ENCODE results near the gene MKS1. TPM values are rescaled to one million over a fixed set of nuclear protein-coding genes. Genes with fewer than 3 reads are reported as not detected.
A peak's percentile ranks its signal among the peaks of the same experiment; 100 is the strongest.

The MKS1 gene
- total and polyA plus RNA-seq, 2 of the 8 experiments (the other 6 are each of a cell fraction or from before 2014, with no cell fraction given): 12.0 to 21.7 TPM

GRCh38 chr17:58268326-58268725 is 49.3 kb upstream of the MKS1 start:
- H3K14ac ChIP-seq (ENCODE audit: insufficient read length): no peak overlapping the region
- no peak overlapping the region for H2AFZ ChIP-seq (ENCODE audit: low read length)
- ChIA-PET POLR2A (ENCODE audit: partially characterized antibody) (no interaction called here), CTCF (ENCODE audit: partially characterized antibody) (interaction anchor here (0.7 to 2.6 kb wide), 8 partner anchors 12 to 68 kb away, joined by 3 to 8 read pairs (median 4); partner anchors contain the start of gene MPO)
- H3K23ac ChIP-seq (ENCODE audit: insufficient read length): no peak overlapping the region
- H4K20me1 ChIP-seq (replicated peaks in 1 of 2; ENCODE audit: control insufficient read depth in 1 of 2, insufficient read depth in 2 of 2, low read length in 2 of 2): no peaks in the 10 kb centered on the region
- H4K8ac ChIP-seq (ENCODE audit: extremely low read depth, insufficient read depth, low read length): no peak overlapping the region; the same call in 1 of the 2 replicates
- H3K9me3 ChIP-seq (ENCODE audit: insufficient read depth in 2 of 2, low read depth in 1 of 2, low read length in 1 of 2): no peaks in the 10 kb centered on the region
- no peaks in the 10 kb centered on the region; a peak in 1 of 7 replicates for H3K27me3 ChIP-seq (replicated peaks in 1 of 4; ENCODE audit: control insufficient read depth in 3 of 4, extremely low read depth in 1 of 4, insufficient read depth in 3 of 4, low read length in 3 of 4)
- H3K4me2 ChIP-seq (ENCODE audit: insufficient read depth in 1 of 2, low read depth in 2 of 2, low read length in 2 of 2): no peak overlapping the region
- no peak overlapping the region for H3K56ac ChIP-seq (replicated peaks; ENCODE audit: insufficient read length, low read depth, low read length)
- H2BK12ac ChIP-seq (ENCODE audit: low read depth, low read length): no peak overlapping the region
- no peaks in the 10 kb centered on the region for H3K23me2 ChIP-seq (ENCODE audit: low read depth, low read length)
- H3K79me1 ChIP-seq (ENCODE audit: low read depth, low read length): no peaks in the 10 kb centered on the region
- no peak overlapping the region for H3K18ac ChIP-seq (ENCODE audit: extremely low read depth, low read length)
- H2BK15ac ChIP-seq (ENCODE audit: low read length): no peak overlapping the region
- H3K79me2 ChIP-seq (ENCODE audit: control insufficient read depth in 1 of 2, insufficient read depth in 2 of 2, low read length in 2 of 2): no peaks in the 10 kb centered on the region
- H3K36me3 ChIP-seq (ENCODE audit: control insufficient read depth in 2 of 4, insufficient read depth in 4 of 4, low read length in 3 of 4): no peaks in the 10 kb centered on the region
- H4K91ac ChIP-seq (replicated peaks; ENCODE audit: insufficient read length, low read length): no peak overlapping the region
- H3K4me1 ChIP-seq (replicated peaks in 1 of 4; ENCODE audit: control insufficient read depth in 3 of 4, insufficient read depth in 4 of 4, low read length in 3 of 4): no peaks in the 10 kb centered on the region
- no peak overlapping the region for H2AK5ac ChIP-seq (ENCODE audit: low read depth, low read length)
- H3K9ac ChIP-seq (replicated peaks in 1 of 4; ENCODE audit: extremely low read depth in 1 of 4, low read depth in 3 of 4, low read length in 3 of 4): no peak overlapping the region
- FAIRE-seq (no peak), DNase-seq (ENCODE audit: low read depth in 1 of 2, low spot score in 2 of 2) (peak in 1 of 2 experiments; percentile 20)
- no peak overlapping the region for H4K5ac ChIP-seq (ENCODE audit: insufficient read length, low read depth, low read length)
- no peak overlapping the region for H3K4ac ChIP-seq (replicated peaks; ENCODE audit: insufficient read length, low read depth, low read length)
- H3K4me3 ChIP-seq (ENCODE audit: extremely low read depth in 1 of 4, insufficient read depth in 2 of 4, low read depth in 3 of 4, low read length in 4 of 4): no peak overlapping the region
- H2BK120ac ChIP-seq (replicated peaks; ENCODE audit: low read depth, low read length): no peak overlapping the region
- no peak overlapping the region for H2BK20ac ChIP-seq (ENCODE audit: low read length)
- WGBS, 2 experiments (ENCODE audit: extremely low coverage in 1 of 2, insufficient coverage in 1 of 2, insufficient read length in 1 of 2, insufficient replicate concordance in 2 of 2, low coverage in 1 of 2, low lambda C conversion rate in 2 of 2, missing lambda C conversion rate in 1 of 2): 93% methylated on average over 12 of the region's 12 CpGs; no CpG with 5 or more reads in 1 of the 2 experiments
- H3K27ac ChIP-seq (ENCODE audit: low read depth, low read length): no peak overlapping the region
- H2BK5ac ChIP-seq (ENCODE audit: low read depth, low read length): no peak overlapping the region
- TF ChIP-seq GABPA (IDR thresholded peaks at IDR 0.05; ENCODE audit: borderline replicate concordance, insufficient read depth, low read length) (no peak), JUN (IDR thresholded peaks at IDR 0.05; ENCODE audit: low read depth, low read length) (no peak), SIX5 (IDR thresholded peaks at IDR 0.05; ENCODE audit: low read depth, low read length) (no peak), TCF12 (IDR thresholded peaks at IDR 0.05; ENCODE audit: low read depth, low read length) (no peak), POU5F1 (IDR thresholded peaks at IDR 0.05; ENCODE audit: low read depth, low read length) (no peak), CREB1 (IDR thresholded peaks at IDR 0.05) (no peak), SP4 (IDR thresholded peaks at IDR 0.05; ENCODE audit: low read length) (no peak), JUND (IDR thresholded peaks at IDR 0.05; ENCODE audit: low read length) (no peak), SP1 (IDR thresholded peaks at IDR 0.05; ENCODE audit: low read depth, low read length) (no peak)

Data from H1 (cell line).